PFSK-1 (cell line): Measurements from ENCODE around the gene HTR1B.

ENCODE experiments used
- POLR2AphosphoS5 ChIP-seq: IDR thresholded peaks from 2 replicates; pipeline ENCODE4 v1.6.1; 2012; ENCODE audit warnings: low read depth, mild to moderate bottlenecking, control low read depth, low read length, moderate library complexity
- SIN3A ChIP-seq: IDR thresholded peaks from 2 replicates; pipeline ENCODE4 v1.6.1; 2012; ENCODE audit warnings: mild to moderate bottlenecking, low read length, moderate library complexity, borderline replicate concordance; ENCODE audit not compliant: insufficient read depth
- TAF1 ChIP-seq: IDR thresholded peaks from 2 replicates; pipeline ENCODE4 v1.6.1; 2012; ENCODE audit warnings: low read length, control low read depth, borderline replicate concordance; ENCODE audit not compliant: insufficient read depth
- TF ChIP-seq, protein P1 (sequence below), 2 experiments: IDR thresholded peaks; 2 replicates each; pipeline versions ENCODE4 v1.6.1 to v1.8.0; 2011 to 2012; ENCODE audit warnings: low read depth in 2 of 2, low read length in 2 of 2, control low read depth in 1 of 2, inconsistent platforms in 1 of 2, mild to moderate bottlenecking in 1 of 2, moderate library complexity in 1 of 2; ENCODE audit not compliant: insufficient read depth in 1 of 2

GRCh38 chr6:77424761-77425160 lies 38.5 kb downstream of the HTR1B start:
- TF ChIP-seq SIN3A, result no peak
- TF ChIP-seq TAF1, result no peak
- TF ChIP-seq POLR2AphosphoS5, result no peak
- TF ChIP-seq, protein P1, sequence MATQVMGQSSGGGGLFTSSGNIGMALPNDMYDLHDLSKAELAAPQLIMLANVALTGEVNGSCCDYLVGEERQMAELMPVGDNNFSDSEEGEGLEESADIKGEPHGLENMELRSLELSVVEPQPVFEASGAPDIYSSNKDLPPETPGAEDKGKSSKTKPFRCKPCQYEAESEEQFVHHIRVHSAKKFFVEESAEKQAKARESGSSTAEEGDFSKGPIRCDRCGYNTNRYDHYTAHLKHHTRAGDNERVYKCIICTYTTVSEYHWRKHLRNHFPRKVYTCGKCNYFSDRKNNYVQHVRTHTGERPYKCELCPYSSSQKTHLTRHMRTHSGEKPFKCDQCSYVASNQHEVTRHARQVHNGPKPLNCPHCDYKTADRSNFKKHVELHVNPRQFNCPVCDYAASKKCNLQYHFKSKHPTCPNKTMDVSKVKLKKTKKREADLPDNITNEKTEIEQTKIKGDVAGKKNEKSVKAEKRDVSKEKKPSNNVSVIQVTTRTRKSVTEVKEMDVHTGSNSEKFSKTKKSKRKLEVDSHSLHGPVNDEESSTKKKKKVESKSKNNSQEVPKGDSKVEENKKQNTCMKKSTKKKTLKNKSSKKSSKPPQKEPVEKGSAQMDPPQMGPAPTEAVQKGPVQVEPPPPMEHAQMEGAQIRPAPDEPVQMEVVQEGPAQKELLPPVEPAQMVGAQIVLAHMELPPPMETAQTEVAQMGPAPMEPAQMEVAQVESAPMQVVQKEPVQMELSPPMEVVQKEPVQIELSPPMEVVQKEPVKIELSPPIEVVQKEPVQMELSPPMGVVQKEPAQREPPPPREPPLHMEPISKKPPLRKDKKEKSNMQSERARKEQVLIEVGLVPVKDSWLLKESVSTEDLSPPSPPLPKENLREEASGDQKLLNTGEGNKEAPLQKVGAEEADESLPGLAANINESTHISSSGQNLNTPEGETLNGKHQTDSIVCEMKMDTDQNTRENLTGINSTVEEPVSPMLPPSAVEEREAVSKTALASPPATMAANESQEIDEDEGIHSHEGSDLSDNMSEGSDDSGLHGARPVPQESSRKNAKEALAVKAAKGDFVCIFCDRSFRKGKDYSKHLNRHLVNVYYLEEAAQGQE (IDR thresholded peaks at IDR 0.05; ENCODE audit: insufficient read depth in 1 of 2, low read depth in 2 of 2, low read length in 2 of 2), result no peak
